Measurements from ENCODE around the gene GTPBP3.

- TF ChIP-seq, protein P1, sequence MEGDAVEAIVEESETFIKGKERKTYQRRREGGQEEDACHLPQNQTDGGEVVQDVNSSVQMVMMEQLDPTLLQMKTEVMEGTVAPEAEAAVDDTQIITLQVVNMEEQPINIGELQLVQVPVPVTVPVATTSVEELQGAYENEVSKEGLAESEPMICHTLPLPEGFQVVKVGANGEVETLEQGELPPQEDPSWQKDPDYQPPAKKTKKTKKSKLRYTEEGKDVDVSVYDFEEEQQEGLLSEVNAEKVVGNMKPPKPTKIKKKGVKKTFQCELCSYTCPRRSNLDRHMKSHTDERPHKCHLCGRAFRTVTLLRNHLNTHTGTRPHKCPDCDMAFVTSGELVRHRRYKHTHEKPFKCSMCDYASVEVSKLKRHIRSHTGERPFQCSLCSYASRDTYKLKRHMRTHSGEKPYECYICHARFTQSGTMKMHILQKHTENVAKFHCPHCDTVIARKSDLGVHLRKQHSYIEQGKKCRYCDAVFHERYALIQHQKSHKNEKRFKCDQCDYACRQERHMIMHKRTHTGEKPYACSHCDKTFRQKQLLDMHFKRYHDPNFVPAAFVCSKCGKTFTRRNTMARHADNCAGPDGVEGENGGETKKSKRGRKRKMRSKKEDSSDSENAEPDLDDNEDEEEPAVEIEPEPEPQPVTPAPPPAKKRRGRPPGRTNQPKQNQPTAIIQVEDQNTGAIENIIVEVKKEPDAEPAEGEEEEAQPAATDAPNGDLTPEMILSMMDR (IDR thresholded peaks at IDR 0.05), result no peak
- TF ChIP-seq POLR2AphosphoS5 (IDR thresholded peaks at IDR 0.05; ENCODE audit: low read depth, low read length) (peak; percentile 31; the same call in 1 of the 2 replicates), REST (IDR thresholded peaks at IDR 0.05; ENCODE audit: insufficient read depth in 1 of 2, low read depth in 2 of 2, low read length in 1 of 2) (no peak), SIN3A (IDR thresholded peaks at IDR 0.05; ENCODE audit: borderline replicate concordance, insufficient read depth, low read depth, low read length) (no peak; the same call in 1 of the 2 replicates)
Measured at GRCh38 chr19:17334414-17335409, 2.6 kb upstream of the GTPBP3 start, which contains the start of gene ANO8.

All from Panc1 (cell line).